HG02943 (cell line): ENCODE measurements around the gene NDUFC2.
A peak's percentile ranks its signal among the peaks of the same experiment; 100 is the strongest.
"Not testable (repeated sequence)": the region's sequence is repeated elsewhere in the genome, so short reads cannot be mapped to it uniquely, and the experiment has no call there.

Source experiments
- ATAC-seq: cut with Tn5 transposase; IDR thresholded peaks from one replicate; pipeline ENCODE4 v1.9.1; 2021; ENCODE audit warnings: mild to moderate bottlenecking, low read depth, moderate library complexity; ENCODE audit not compliant: unreplicated experiment

Gene NDUFC2

DNA sequence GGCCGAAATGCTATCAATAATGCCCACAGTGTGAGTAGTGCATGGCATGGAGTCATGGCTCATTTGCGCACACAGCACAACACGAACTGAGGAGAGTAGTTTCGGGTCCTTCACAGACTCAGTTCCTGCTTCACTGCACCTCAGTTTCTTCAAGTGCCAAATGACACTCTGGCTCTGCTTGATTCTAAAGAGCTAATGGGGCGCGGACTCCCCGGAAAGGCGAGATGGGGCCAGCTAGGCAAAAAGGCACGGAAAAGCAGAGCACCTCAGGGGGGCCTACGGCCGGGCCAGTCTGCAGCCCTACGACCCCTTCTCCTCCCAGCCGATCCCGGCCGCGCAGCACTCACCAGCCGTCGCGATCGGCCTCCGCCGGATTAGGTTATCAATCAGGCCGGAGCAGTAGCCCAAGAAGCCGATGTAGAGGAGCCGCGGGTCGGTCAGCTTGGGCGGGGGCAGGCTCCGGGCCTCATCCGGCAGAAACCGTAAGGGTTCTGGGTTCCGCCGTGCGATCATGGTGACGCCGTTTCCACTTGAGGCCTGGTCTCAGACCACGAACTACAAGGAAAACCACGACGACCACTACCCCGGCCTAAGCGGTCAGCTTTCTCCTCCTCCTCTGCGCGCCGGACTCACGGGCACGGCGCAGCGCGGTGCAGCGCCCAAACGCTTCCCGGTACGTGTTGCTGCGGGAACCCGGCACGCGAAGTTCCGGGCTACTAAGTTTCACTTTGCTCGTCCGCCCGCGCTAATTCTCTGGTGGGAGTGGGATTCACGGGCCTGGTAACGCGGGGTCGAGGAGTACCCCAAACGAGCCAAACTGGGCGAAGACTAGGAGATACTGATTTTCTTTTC, at the start of gene NDUFC2:
Gene NDUFC2, minus strand, starts transcription at position 631 of the 852 bp plus-strand sequence. Its CDS starts 118 bp downstream, at position 513.
- peak; percentile 68 for ATAC-seq

DNA sequence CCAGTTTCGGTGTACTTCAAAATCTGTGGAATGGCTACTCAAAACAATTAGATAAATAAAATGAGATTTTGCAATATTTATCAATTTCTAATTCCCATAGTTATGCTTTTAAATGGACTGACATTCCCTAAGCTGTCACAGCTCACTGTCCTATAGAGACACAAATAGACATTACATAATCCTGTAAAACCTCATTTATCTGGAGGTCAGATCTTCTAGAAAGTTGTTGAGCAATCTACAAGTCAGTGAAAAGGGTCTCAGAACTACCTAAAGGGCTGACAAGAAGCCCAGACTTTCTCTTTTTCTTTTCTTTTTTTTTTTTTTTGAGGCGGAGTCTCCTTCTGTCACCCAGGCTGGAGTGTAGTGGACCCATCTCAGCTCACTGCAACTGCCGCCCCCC, 47.7 kb upstream of the NDUFC2 start:
- no peak for ATAC-seq

DNA sequence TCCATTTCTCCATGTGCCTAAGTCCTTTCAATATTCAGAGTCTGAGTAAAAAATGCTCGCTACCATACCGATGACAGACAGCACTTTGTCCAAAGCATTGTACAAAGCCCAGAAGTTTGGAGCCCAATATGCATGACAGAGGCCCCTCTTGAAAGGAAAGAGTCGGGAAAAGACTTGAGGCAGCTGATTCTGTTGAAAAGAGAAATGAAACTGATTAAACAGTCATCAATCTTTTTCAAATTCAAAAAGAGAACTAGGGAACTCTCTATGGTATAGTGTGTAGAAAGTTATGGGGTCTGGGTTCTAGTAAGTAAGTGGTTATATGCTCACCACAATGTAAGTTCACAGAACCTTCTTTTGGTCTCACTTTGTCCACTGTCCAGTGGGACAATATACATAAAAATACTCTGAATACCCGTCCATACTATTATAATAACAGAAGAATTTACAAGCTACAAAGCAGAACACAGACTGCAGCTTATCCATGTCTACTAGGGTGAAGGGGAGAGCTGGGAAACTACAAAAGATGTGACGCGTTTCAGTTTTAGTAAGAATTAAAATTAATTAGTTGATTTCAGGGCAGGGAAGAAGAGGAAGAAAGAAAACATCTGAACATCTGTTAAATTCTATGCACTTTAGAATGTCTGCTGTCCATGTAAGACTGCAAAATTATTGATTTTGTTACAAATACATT, 33.1 kb upstream of the NDUFC2 start:
- no peak for ATAC-seq

DNA sequence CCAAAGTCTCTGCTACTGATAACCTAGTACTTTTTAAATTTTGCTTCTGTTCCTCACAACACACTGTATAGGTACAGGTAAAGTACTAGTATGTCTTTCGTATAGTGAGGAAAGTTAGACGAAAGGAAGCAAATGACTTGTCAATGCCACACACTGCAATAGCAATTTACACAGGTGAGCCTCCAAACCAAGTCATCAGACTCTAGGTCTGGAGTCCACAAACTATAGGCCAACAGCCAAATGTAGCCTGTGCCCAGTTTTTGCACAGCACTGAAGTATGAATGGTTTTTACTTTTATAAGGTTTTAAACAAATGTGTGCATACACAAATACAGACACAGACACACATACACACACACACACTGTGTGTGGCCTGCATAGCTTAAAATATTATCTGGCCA, 31.6 kb upstream of the NDUFC2 start:
- no peak for ATAC-seq

DNA sequence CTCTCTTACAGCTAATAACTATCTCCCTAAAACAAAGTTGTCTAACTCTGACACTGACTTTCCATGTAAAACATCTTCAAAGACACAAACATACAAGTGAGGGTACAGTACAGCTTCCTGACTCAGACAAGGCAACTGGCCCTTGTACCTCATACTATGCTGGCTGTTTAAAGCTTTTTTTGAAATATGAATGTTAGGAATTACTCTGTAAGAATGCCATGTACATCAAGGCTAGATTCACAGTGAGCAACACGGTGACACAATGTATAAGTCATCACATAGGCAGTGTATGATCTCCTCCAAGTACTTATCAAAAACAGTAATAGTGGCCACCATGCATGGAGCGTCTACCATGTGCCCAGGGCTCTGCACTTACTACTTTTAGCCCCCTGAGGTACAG, 31.2 kb upstream of the NDUFC2 start:
- no peak for ATAC-seq

DNA sequence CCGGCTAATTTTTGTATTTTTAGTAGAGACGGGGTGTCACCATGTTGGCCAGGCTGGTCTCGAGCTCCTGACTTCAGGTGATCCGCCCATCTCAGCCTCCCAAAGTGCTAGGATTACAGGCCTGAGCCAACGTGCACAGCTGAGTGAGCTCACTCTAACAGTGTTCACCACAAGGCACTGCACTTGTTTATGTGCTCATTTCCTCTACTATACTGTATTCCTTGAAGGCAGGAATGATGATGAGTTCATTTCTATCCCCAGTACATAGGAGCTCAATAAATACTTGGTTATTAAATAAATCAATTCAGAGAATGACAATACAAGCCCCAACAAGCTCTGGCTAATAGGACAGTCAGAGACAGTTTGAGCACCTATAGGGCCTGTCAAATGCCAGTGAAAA, 30.7 kb upstream of the NDUFC2 start:
- no peak for ATAC-seq

DNA sequence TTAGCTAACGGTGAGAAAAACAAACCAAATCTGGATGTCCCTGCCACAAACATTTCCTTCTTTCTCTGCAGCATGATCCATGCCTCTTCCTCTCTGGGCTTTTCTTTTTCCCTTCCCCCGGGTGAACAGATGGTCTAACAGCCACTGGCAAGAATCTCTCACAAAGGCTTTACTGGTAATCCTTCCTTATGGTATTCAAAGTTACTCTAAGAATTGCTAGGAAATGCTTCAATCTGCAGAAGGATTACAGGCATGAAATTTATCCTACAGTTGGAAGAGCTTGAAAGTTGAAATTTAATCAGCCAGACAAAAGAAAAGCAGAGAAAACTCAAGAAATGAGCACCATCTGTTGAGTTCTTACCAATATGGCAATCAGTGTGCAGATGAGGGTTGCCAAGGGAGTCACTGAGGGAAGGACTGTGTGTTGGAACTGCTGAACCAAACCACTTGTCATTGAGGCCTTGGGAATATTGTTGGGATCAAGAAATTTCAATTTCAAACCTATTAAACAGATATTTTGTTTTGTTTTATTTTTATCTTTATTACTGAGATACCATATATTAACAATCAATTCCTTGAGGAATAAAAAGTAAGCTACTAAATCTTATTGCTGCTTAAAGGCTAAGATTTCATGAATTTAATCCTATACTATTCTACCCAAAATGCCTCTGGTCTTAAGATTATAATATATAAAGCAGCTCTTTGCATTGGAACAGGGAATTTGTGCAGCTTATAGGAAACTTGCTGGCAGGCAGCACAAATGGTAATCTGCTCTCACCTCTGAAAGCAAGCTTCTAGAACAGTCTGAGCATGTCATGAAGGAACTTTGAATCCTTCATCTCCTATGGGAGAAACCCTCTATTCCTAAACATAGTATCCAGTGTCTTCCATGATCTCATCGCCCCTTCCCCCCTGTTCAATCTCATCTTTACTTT, 29.7 kb upstream of the NDUFC2 start:
- ATAC-seq, result no peak

DNA sequence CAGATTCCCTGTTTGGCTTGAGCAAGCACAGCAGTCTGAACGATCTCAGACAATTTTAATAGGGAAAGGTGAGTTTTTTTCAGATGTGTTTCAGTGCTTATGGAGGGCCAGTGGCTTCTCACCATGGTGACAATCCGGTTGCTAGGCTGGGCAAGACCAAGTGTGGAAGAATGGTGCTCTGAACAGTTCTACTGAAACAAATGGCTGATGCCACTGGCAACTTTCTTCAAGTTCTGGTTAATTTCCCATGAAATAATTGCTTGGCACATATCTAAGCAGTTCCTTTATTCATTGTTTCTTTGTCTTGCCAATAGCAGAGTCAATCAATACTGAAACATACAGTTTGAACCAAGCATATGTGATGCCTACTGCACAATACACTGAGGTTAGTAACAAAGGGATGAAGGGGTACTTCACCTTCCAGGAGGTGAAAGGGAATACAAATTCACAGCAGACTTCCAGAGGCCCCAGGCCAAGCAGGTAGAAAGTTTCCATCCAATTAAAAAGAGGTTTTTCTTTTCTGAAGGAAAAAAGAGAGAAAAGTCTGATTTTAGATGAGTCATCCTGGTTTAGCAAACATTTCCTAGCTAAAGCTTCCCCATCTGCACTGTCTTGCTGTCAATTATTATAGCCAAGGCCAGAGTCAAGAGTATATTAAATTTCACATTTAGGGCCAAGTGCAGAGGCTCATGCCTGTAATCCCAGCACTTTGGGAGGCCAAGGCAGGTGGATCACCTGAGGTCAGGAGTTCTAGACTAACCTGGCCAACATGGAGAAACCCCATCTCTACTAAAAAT, 21.2 kb upstream of the NDUFC2 start:
- ATAC-seq, result no peak

DNA sequence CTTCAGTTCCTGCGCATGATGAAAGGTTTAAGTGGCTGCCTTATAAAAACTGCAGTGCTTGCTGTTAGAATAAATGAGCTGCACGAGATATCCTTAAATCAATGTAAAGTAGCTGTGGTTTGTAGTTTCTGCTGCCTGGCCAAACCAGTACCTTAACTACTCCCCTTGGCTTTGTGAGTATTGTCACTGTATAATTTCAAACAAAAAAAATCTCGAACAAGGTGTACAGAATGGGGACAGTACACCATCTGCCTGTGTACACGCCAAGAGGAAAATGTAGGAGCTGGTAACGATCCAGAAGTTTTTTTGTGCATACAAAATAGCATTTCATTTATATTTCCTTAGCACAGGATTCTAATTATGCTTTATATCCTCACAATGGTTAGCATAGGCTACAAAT, 20.6 kb upstream of the NDUFC2 start:
- ATAC-seq, result no peak

DNA sequence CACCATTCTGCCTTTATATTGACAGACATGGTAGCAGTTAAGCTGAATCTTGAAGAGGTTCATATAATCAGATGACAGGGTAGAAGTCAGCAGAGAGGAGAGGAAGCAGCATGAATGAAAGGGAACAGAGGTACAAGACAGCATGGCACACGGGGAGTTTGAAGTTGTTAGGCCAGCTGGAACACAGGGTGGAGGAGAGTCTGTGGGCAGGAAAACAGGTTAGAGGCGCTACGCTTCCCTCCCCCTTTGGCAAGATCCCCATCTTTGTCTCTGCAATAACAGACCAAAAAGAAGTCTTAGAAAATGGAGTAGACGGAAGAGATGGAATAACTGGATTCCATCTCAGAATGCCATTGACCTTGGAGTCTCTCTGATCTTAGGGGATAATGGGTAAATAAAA, 20.0 kb upstream of the NDUFC2 start:
- no peak for ATAC-seq

DNA sequence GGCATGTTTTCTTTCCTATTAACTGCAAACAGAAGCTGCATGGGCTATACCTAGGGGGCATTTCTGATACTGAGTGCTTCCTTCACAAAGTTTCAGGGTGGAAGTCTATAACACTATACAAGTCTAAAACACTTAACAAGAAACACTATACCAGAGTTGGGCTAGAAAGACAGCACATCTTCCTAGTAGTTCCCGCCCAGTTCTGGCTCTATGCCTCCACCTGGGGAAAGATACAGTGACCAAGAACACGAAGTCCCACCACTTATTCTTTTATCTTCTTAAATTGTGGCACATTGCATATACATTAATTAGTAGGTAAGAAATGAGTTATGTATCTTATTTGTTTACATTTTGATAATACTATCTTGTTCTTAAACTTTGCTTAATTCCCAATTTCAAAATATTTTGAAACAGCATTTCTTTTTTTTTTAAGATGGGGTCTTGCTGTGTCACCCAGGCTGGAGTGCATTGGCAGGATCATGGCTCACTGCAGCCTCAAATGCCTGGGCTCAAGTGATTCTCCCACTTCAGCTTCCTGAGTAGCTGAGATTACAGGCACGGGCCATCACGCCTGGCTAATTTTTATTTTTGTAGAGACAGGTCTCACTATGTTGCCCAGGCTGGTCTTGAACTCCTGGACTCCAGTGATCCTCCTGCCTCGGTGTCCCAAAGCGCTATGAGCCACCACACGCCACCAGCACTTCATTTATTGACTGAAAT, 18.2 kb upstream of the NDUFC2 start:
- no peak for ATAC-seq

DNA sequence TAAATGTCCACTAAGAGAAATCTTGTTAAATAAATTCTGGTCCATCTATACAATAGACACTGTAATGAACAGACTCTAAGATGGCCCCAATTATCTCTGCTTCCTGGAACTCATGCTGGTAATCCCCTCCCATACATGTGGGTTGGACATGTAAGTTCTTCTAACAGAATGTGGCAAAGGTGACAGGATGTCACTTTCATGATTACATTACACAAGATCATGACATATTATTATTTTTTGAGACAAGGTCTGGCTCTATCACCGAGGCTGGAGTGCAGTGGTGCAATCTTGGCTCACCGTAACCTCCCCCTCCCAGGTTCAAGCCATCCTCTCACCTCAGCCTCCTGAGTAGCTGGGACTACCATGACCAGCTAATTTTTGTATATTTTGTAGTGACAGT, 14.6 kb upstream of the NDUFC2 start:
- ATAC-seq, result no peak

DNA sequence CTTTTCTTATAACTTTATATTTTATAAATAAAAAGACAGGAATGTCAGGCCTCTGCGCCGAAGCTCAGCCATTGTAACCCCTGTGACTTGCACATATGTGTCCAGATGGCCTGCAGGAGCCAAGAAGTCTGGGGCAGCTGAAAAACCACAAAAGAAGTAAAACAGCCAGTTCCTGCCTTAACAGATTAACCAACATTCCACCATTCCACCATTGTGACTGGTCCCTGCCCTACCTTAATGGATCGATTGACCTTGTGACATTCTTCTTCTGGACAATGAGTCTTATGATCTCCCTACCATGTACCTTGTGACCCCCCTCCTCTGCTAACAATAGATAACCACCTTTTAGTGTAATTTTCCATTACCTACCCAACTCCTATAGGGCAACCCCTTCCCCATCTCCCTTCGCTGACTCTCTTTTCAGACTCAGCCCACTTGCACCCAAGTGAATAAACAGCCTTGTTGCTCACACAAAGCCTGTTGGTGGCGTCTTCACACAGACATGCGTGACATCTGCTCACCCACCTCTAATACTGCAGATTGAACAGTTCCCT, 6.9 kb upstream of the NDUFC2 start:
- ATAC-seq, result not testable (repeated sequence)

DNA sequence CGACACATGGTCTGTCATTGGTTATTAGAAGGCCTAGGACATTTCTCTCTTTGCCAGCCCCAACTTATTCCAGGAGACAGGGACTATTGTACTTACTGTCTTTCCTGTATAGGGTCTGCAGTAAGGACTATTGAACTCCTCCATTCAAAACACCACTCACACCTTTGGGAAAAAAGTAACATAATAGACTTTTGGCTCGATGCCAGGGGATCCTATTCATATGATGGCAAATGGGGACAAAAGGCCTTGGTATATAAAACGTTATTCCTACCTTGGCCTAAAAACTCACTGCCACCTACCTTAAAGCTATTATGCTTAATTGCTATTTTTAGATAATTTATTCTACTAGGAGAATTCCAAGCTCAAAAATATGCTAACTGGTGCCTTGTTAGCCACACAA, 6.3 kb upstream of the NDUFC2 start:
- ATAC-seq, result no peak

DNA sequence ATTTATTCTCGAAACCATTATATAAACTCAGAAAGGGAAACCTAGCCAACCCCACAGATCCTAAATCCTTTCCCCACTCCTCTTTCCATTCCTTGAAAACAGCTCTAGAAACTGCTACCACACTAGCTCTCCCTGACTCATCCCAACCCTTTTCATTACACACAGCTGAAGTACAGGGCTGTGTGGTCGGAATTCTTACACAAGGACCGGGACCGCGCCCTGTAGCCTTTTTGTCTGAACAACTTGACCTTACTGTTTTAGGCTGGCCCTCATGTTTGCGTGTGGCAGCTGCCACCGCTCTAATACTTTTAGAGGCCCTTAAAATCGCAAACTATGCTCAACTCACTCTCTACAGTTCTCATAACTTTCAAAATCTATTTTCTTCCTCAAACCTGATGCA, 4.8 kb upstream of the NDUFC2 start:
- not testable (repeated sequence) for ATAC-seq

DNA sequence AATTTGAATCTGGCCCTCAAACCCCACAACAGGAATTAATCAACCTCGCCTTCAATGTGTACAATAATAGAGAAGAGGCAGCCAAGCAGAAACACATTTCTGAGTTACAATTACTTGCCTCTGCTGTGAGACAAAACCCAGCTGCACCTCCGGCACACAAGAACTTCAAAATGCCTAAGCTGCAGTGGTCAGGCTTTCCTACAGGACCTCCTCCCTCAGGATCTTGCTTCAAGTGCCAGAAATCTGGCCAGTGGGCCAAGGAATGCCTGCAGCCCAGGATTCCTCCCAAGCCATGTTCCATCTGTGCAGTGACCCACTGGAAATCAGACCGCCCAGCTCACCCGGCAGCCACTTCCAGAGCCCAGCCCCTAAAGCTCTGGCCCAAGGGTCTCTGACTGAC, 3.4 kb upstream of the NDUFC2 start:
- no peak for ATAC-seq

DNA sequence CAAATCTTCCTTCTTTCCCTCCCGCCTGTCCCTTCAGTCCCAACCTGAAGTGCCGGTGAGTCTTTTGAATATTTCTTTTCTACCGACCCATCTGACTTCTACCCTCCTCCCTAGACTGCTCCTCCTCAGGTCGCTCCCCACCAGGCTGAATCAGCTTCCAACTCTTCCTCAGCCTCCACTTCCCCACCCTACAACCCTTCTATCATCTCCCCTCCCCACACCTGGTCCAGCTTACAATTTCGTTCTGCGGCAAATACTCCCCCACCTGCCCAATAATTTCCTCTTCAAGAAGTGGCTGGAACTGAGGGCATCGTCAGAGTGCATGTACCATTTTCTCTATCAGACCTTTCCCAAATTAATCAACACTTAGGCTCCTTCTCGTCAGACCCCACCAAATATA, 2.5 kb upstream of the NDUFC2 start:
- ATAC-seq, result no peak

DNA sequence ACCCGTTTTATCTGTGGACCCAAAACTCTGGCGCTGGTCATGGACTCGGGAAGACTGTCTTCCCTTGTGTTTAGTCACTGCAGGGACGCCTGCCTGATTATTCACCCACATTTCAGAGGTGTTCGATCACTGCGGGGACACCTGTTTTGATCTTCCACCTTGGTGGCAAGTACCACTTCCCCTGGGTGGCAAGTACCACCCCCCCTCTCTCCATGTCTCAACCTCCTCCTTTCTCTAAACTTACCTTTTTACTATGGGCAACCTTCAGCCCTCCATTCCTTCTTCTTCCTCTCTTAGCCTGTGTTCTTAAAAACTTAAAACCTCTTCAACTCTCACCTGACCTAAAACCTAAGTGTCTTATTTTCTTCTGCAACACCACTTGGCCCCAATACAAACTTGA, 1.9 kb upstream of the NDUFC2 start:
- no peak for ATAC-seq

DNA sequence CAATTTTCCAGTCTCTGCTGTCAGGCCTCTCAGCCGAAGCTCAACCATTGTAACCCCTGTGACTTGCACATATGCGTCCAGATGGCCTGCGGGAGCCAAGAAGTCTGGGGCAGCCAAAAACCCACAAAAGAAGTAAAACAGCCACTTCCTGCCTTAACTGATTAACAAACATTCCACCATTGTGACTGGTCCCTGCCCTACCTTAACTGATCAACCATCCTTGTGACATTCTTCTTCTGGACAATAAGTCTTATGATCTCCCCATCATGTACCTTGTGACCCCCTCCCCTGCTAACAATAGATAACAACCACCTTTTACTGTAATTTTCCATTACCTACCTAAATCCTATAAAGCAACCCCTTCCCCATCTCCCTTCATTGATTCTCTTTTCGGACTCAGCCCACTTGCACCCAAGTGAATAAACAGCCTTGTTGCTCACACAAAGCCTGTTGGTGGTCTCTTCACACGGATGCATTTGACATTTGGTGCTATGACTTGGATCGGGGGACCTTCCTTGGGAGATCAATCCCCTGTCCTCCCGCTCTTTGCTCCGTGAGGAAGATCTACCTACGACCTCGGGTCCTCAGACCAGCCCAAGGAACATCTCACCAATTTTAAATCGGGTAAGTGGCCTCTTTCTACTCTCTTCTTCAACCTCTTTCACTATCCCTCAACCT, 1.3 kb upstream of the NDUFC2 start:
- no peak for ATAC-seq
